GM12874 (cell line): ENCODE measurements around the gene PDIA4.

Experiments
- CTCF ChIP-seq: IDR thresholded peaks from 2 replicates; pipeline ENCODE4 v1.5.1; 2011; ENCODE audit warnings: low read depth, mild to moderate bottlenecking, control low read depth, low read length, moderate library complexity; ENCODE audit not compliant: insufficient read depth

The PDIA4 gene

GRCh38 chr7:149000961-149001360 is 27.3 kb downstream of the PDIA4 start:
- TF ChIP-seq CTCF, result no peak

GRCh38 chr7:148999192-148999591 is 29.1 kb downstream of the PDIA4 start:
- no peak for TF ChIP-seq CTCF

GRCh38 chr7:148997497-148997896 is 30.8 kb downstream of the PDIA4 start:
- TF ChIP-seq CTCF, result no peak

- no peak for TF ChIP-seq CTCF
Measured at GRCh38 chr7:148994576-148994975, 33.7 kb downstream of the PDIA4 start.

- no peak for TF ChIP-seq CTCF
Measured at GRCh38 chr7:148993193-148993592, 35.1 kb downstream of the PDIA4 start.

GRCh38 chr7:148991536-148991935 is 36.8 kb downstream of the PDIA4 start:
- TF ChIP-seq CTCF, result no peak

- no peak for TF ChIP-seq CTCF
Measured at GRCh38 chr7:148987751-148988512, 40.4 kb downstream of the PDIA4 start.
